RWPE2 (cell line): Measurements from ENCODE around the gene GALNT17.

ENCODE experiments used
- ATAC-seq: fragments of 200-7000 bp; cut with Tn5 transposase; 3 replicates; pipeline ENCODE4 v1.9.1; 2021; ENCODE audit warnings: low read depth
- DNase-seq: peaks from one replicate; pipeline ENCODE4 v3.0.0-alpha.2; 2020; ENCODE audit warnings: low spot score
- H3K27ac ChIP-seq: fragments of 450-650 bp; 2 replicates; pipeline ENCODE4 v1.5.1; 2017; ENCODE audit warnings: mild to moderate bottlenecking; ENCODE audit not compliant: poor library complexity, severe bottlenecking
- H3K27me3 ChIP-seq: fragments of 250-450 bp; sonication (Bioruptor Pico); 2 replicates; pipeline ENCODE4 v1.5.1; 2021; ENCODE audit warnings: mild to moderate bottlenecking, moderate library complexity; ENCODE audit not compliant: insufficient read depth, poor library complexity, severe bottlenecking
- H3K36me3 ChIP-seq: fragments of 250-450 bp; sonication (Bioruptor Pico); 2 replicates; pipeline ENCODE4 v1.5.1; 2020; ENCODE audit warnings: low read depth, mild to moderate bottlenecking, moderate library complexity
- H3K4me1 ChIP-seq: fragments of 250-450 bp; sonication (Bioruptor Pico); 2 replicates; pipeline ENCODE4 v1.5.1; 2021; ENCODE audit warnings: mild to moderate bottlenecking, moderate library complexity; ENCODE audit not compliant: insufficient read depth, poor library complexity, severe bottlenecking
- H3K4me3 ChIP-seq: fragments of 250-450 bp; sonication (Bioruptor Pico); 2 replicates; pipeline ENCODE4 v1.5.1; 2021; ENCODE audit warnings: mild to moderate bottlenecking, moderate library complexity; ENCODE audit not compliant: severe bottlenecking
- H3K9me3 ChIP-seq: fragments of 250-450 bp; sonication (Bioruptor Pico); 2 replicates; pipeline ENCODE4 v1.5.1; 2021; ENCODE audit warnings: mild to moderate bottlenecking, moderate library complexity; ENCODE audit not compliant: severe bottlenecking
- CTCF ChIP-seq: fragments of 450-650 bp; IDR thresholded peaks from one replicate; pipeline ENCODE4 v1.5.1; 2017; ENCODE audit warnings: mild to moderate bottlenecking, moderate library complexity; ENCODE audit not compliant: poor library complexity, severe bottlenecking

GALNT17 gene

GRCh38 chr7:71385330-71385729 is 253.4 kb downstream of the GALNT17 start:
- Histone ChIP-seq H3K9me3 (no peaks in the 10 kb centered on the region), H3K4me3 (no peak overlapping the region), H3K36me3 (no peaks in the 10 kb centered on the region), H3K27me3 (no peaks in the 10 kb centered on the region), H3K27ac (no peak overlapping the region), H3K4me1 (no peaks in the 10 kb centered on the region)
- no peak for TF ChIP-seq CTCF
- ATAC-seq (no peak), DNase-seq (no peak)

GRCh38 chr7:71386152-71386785 is 254.3 kb downstream of the GALNT17 start:
- no peak for ATAC-seq
- H3K27me3 ChIP-seq = no peaks in the 10 kb centered on the region

GRCh38 chr7:71388181-71388580 is 256.2 kb downstream of the GALNT17 start:
- no peak for DNase-seq
- no peak overlapping the region for H3K4me3 ChIP-seq
- no peak for TF ChIP-seq CTCF
- no peaks in the 10 kb centered on the region for H3K4me1 ChIP-seq
- no peak overlapping the region for H3K27ac ChIP-seq
- H3K9me3 ChIP-seq = no peaks in the 10 kb centered on the region
- no peaks in the 10 kb centered on the region for H3K27me3 ChIP-seq
- no peak for ATAC-seq
- no peaks in the 10 kb centered on the region for H3K36me3 ChIP-seq

More at GRCh38 chr7:71386152-71386785, 254.3 kb downstream of the GALNT17 start:
- H3K4me1 ChIP-seq = no peaks in the 10 kb centered on the region
- TF ChIP-seq CTCF = no peak
- H3K36me3 ChIP-seq = no peaks in the 10 kb centered on the region
- H3K27ac ChIP-seq = no peak overlapping the region
- DNase-seq = no peak
- no peak overlapping the region for H3K4me3 ChIP-seq
- H3K9me3 ChIP-seq = no peaks in the 10 kb centered on the region

GRCh38 chr7:71389976-71390375 is 258.0 kb downstream of the GALNT17 start:
- H3K27me3 ChIP-seq = no peaks in the 10 kb centered on the region
- ATAC-seq (no peak), DNase-seq (no peak)
- H3K4me1 ChIP-seq = no peaks in the 10 kb centered on the region
- no peaks in the 10 kb centered on the region for H3K9me3 ChIP-seq
- H3K4me3 ChIP-seq = no peak overlapping the region
- H3K27ac ChIP-seq = no peak overlapping the region
- no peaks in the 10 kb centered on the region for H3K36me3 ChIP-seq
- no peak for TF ChIP-seq CTCF

GRCh38 chr7:71393661-71394060 is 261.7 kb downstream of the GALNT17 start:
- H3K27me3 ChIP-seq = no peaks in the 10 kb centered on the region
- no peaks in the 10 kb centered on the region for H3K36me3 ChIP-seq
- peaks cover 2% of the 10 kb centered on the region for H3K9me3 ChIP-seq
- DNase-seq (no peak), ATAC-seq (no peak)
- no peak overlapping the region for H3K4me3 ChIP-seq
- no peaks in the 10 kb centered on the region for H3K4me1 ChIP-seq
- TF ChIP-seq CTCF = no peak
- H3K27ac ChIP-seq = no peak overlapping the region
